Measurements from ENCODE around the gene UTF1.

The UTF1 gene

GRCh38 chr10:133247681-133248333 is 17.8 kb downstream of the UTF1 start:
- H3K9me3 ChIP-seq (ENCODE audit: severe bottlenecking), result no peaks in the 10 kb centered on the region
- no peak overlapping the region for H3K4me3 ChIP-seq (ENCODE audit: severe bottlenecking)
- H3K36me3 ChIP-seq (ENCODE audit: low read depth), result no peaks in the 10 kb centered on the region
- no peaks in the 10 kb centered on the region for H3K4me1 ChIP-seq (ENCODE audit: insufficient read depth, poor library complexity, severe bottlenecking)
- no peak for ATAC-seq (ENCODE audit: low read depth)
- H3K27ac ChIP-seq (ENCODE audit: poor library complexity, severe bottlenecking), result no peak overlapping the region
- H3K27me3 ChIP-seq (ENCODE audit: insufficient read depth, poor library complexity, severe bottlenecking), result no peaks in the 10 kb centered on the region
- DNase-seq (ENCODE audit: low spot score), result no peak
- no peak for TF ChIP-seq CTCF (IDR thresholded peaks at IDR 0.05; ENCODE audit: poor library complexity, severe bottlenecking)

- Histone ChIP-seq H3K4me1 (ENCODE audit: insufficient read depth, poor library complexity, severe bottlenecking) (no peaks in the 10 kb centered on the region), H3K4me3 (ENCODE audit: severe bottlenecking) (no peak overlapping the region), H3K36me3 (ENCODE audit: low read depth) (no peaks in the 10 kb centered on the region), H3K27ac (ENCODE audit: poor library complexity, severe bottlenecking) (no peak overlapping the region), H3K27me3 (ENCODE audit: insufficient read depth, poor library complexity, severe bottlenecking) (no peaks in the 10 kb centered on the region), H3K9me3 (ENCODE audit: severe bottlenecking) (no peaks in the 10 kb centered on the region)
- no peak for TF ChIP-seq CTCF (IDR thresholded peaks at IDR 0.05; ENCODE audit: poor library complexity, severe bottlenecking)
- no peak for DNase-seq (ENCODE audit: low spot score)
- no peak for ATAC-seq (ENCODE audit: low read depth)
These were observed 18.3 kb downstream of the UTF1 start for GRCh38 chr10:133248334-133248715.

- no peak for TF ChIP-seq CTCF (IDR thresholded peaks at IDR 0.05; ENCODE audit: poor library complexity, severe bottlenecking)
- H3K9me3 ChIP-seq (ENCODE audit: severe bottlenecking), result no peaks in the 10 kb centered on the region
- ATAC-seq (ENCODE audit: low read depth) (no peak), DNase-seq (ENCODE audit: low spot score) (no peak)
- H3K27me3 ChIP-seq (ENCODE audit: insufficient read depth, poor library complexity, severe bottlenecking), result no peaks in the 10 kb centered on the region
- H3K36me3 ChIP-seq (ENCODE audit: low read depth), result no peaks in the 10 kb centered on the region
- H3K27ac ChIP-seq (ENCODE audit: poor library complexity, severe bottlenecking), result no peak overlapping the region
- H3K4me1 ChIP-seq (ENCODE audit: insufficient read depth, poor library complexity, severe bottlenecking), result no peaks in the 10 kb centered on the region
- no peak overlapping the region for H3K4me3 ChIP-seq (ENCODE audit: severe bottlenecking)
These were observed 19.2 kb downstream of the UTF1 start for GRCh38 chr10:133249094-133249780.

- H3K4me3 ChIP-seq (ENCODE audit: severe bottlenecking), result no peak overlapping the region
- DNase-seq (ENCODE audit: low spot score) (no peak), ATAC-seq (ENCODE audit: low read depth) (no peak)
- no peak overlapping the region for H3K27ac ChIP-seq (ENCODE audit: poor library complexity, severe bottlenecking)
- TF ChIP-seq CTCF (IDR thresholded peaks at IDR 0.05; ENCODE audit: poor library complexity, severe bottlenecking), result no peak
- H3K4me1 ChIP-seq (ENCODE audit: insufficient read depth, poor library complexity, severe bottlenecking), result no peaks in the 10 kb centered on the region
- H3K27me3 ChIP-seq (ENCODE audit: insufficient read depth, poor library complexity, severe bottlenecking), result no peaks in the 10 kb centered on the region
- no peaks in the 10 kb centered on the region for H3K36me3 ChIP-seq (ENCODE audit: low read depth)
- H3K9me3 ChIP-seq (ENCODE audit: severe bottlenecking), result no peaks in the 10 kb centered on the region
These were observed 20.1 kb downstream of the UTF1 start for GRCh38 chr10:133249975-133250754.

Measured in RWPE2 (cell line).